ENCODE data around the gene LRMDA.

LRMDA gene

GRCh38 chr10:75404815-75405597 is 26.4 kb upstream of the LRMDA start:
- Histone ChIP-seq H2AK5ac (ENCODE audit: low read length) (no peak overlapping the region), H3K27ac (ENCODE audit: low read depth, low read length) (no peak overlapping the region), H2BK5ac (ENCODE audit: low read length) (no peak overlapping the region), H3K23ac (ENCODE audit: low read length) (no peak overlapping the region), H3K4ac (ENCODE audit: low read depth, low read length) (no peak overlapping the region), H3K36me3 (ENCODE audit: control insufficient read depth, insufficient read depth, low read length) (no peaks in the 10 kb centered on the region), H3K4me3 (ENCODE audit: low read length) (no peak overlapping the region), H2BK120ac (ENCODE audit: low read depth, low read length) (no peak overlapping the region), H3K79me1 (ENCODE audit: low read length) (no peaks in the 10 kb centered on the region), H2BK15ac (replicated peaks; ENCODE audit: low read depth) (no peak overlapping the region), H3K4me1 (ENCODE audit: control insufficient read depth, low read depth, low read length) (peaks cover 3% of the 10 kb centered on the region), H4K5ac (ENCODE audit: low read length) (no peak overlapping the region), H3K9ac (ENCODE audit: low read length) (peak overlapping the region; percentile 53), H4K8ac (ENCODE audit: low read depth, low read length) (no peak overlapping the region), H3K18ac (ENCODE audit: low read length) (no peak overlapping the region), H3K4me2 (ENCODE audit: low read length) (peak overlapping the region; percentile 71), H3K27me3 (ENCODE audit: insufficient read depth, low read length, poor library complexity) (peaks cover 48% of the 10 kb centered on the region), H3K79me2 (ENCODE audit: control insufficient read depth, insufficient read depth, low read length) (no peaks in the 10 kb centered on the region), H3K56ac (ENCODE audit: low read length) (peak overlapping the region; percentile 73)
- peak; percentile 87 for DNase-seq
- WGBS (ENCODE audit: extremely low coverage, insufficient coverage, low lambda C conversion rate): no CpG with 5 or more reads among the region's 56 CpGs

GRCh38 chr10:75405598-75406461 is 25.6 kb upstream of the LRMDA start:
- no peak overlapping the region for H2BK120ac ChIP-seq (ENCODE audit: low read depth, low read length)
- peak overlapping the region; percentile 67 for H3K56ac ChIP-seq (ENCODE audit: low read length)
- H4K8ac ChIP-seq (ENCODE audit: low read depth, low read length): no peak overlapping the region
- H3K9ac ChIP-seq (ENCODE audit: low read length): no peak overlapping the region
- H2AK5ac ChIP-seq (ENCODE audit: low read length): no peak overlapping the region
- peaks cover 47% of the 10 kb centered on the region for H3K27me3 ChIP-seq (ENCODE audit: insufficient read depth, low read length, poor library complexity)
- peak overlapping the region; percentile 31 for H3K4me2 ChIP-seq (ENCODE audit: low read length)
- no peaks in the 10 kb centered on the region for H3K79me1 ChIP-seq (ENCODE audit: low read length)
- H3K4ac ChIP-seq (ENCODE audit: low read depth, low read length): no peak overlapping the region
- DNase-seq: peak; percentile 16
- H3K4me3 ChIP-seq (ENCODE audit: low read length): no peak overlapping the region
- H2BK5ac ChIP-seq (ENCODE audit: low read length): no peak overlapping the region
- H4K5ac ChIP-seq (ENCODE audit: low read length): no peak overlapping the region
- no peaks in the 10 kb centered on the region for H3K79me2 ChIP-seq (ENCODE audit: control insufficient read depth, insufficient read depth, low read length)
- no peaks in the 10 kb centered on the region for H3K36me3 ChIP-seq (ENCODE audit: control insufficient read depth, insufficient read depth, low read length)
- WGBS (ENCODE audit: extremely low coverage, insufficient coverage, low lambda C conversion rate): no CpG with 5 or more reads among the region's 39 CpGs
- no peak overlapping the region for H3K23ac ChIP-seq (ENCODE audit: low read length)
- H3K4me1 ChIP-seq (ENCODE audit: control insufficient read depth, low read depth, low read length): peaks cover 3% of the 10 kb centered on the region
- no peak overlapping the region for H3K18ac ChIP-seq (ENCODE audit: low read length)
- no peak overlapping the region for H3K27ac ChIP-seq (ENCODE audit: low read depth, low read length)
- no peak overlapping the region for H2BK15ac ChIP-seq (replicated peaks; ENCODE audit: low read depth)

GRCh38 chr10:75406462-75407223 is 24.8 kb upstream of the LRMDA start:
- Histone ChIP-seq H3K9ac (ENCODE audit: low read length) (no peak overlapping the region), H2BK5ac (ENCODE audit: low read length) (no peak overlapping the region), H3K4me1 (ENCODE audit: control insufficient read depth, low read depth, low read length) (peaks cover 3% of the 10 kb centered on the region), H3K79me1 (ENCODE audit: low read length) (no peaks in the 10 kb centered on the region), H4K5ac (ENCODE audit: low read length) (no peak overlapping the region), H4K8ac (ENCODE audit: low read depth, low read length) (no peak overlapping the region), H3K4me2 (ENCODE audit: low read length) (no peak overlapping the region), H3K36me3 (ENCODE audit: control insufficient read depth, insufficient read depth, low read length) (no peaks in the 10 kb centered on the region), H3K27me3 (ENCODE audit: insufficient read depth, low read length, poor library complexity) (peaks cover 53% of the 10 kb centered on the region), H2BK15ac (replicated peaks; ENCODE audit: low read depth) (no peak overlapping the region), H3K27ac (ENCODE audit: low read depth, low read length) (no peak overlapping the region), H3K56ac (ENCODE audit: low read length) (no peak overlapping the region), H2AK5ac (ENCODE audit: low read length) (no peak overlapping the region), H3K79me2 (ENCODE audit: control insufficient read depth, insufficient read depth, low read length) (no peaks in the 10 kb centered on the region), H3K4me3 (ENCODE audit: low read length) (no peak overlapping the region), H3K18ac (ENCODE audit: low read length) (no peak overlapping the region), H2BK120ac (ENCODE audit: low read depth, low read length) (no peak overlapping the region), H3K23ac (ENCODE audit: low read length) (no peak overlapping the region), H3K4ac (ENCODE audit: low read depth, low read length) (no peak overlapping the region)
- WGBS (ENCODE audit: extremely low coverage, insufficient coverage, low lambda C conversion rate): no CpG with 5 or more reads among the region's 29 CpGs
- no peak for DNase-seq

- Histone ChIP-seq H3K36me3 (ENCODE audit: control insufficient read depth, insufficient read depth, low read length) (no peaks in the 10 kb centered on the region), H2AK5ac (ENCODE audit: low read length) (no peak overlapping the region), H2BK120ac (ENCODE audit: low read depth, low read length) (no peak overlapping the region), H3K23ac (ENCODE audit: low read length) (no peak overlapping the region), H3K4me1 (ENCODE audit: control insufficient read depth, low read depth, low read length) (peaks cover 3% of the 10 kb centered on the region), H2BK5ac (ENCODE audit: low read length) (no peak overlapping the region), H3K9ac (ENCODE audit: low read length) (no peak overlapping the region), H3K4me3 (ENCODE audit: low read length) (no peak overlapping the region), H3K4me2 (ENCODE audit: low read length) (peak overlapping the region; percentile 9), H3K27me3 (ENCODE audit: insufficient read depth, low read length, poor library complexity) (peaks cover 53% of the 10 kb centered on the region), H3K56ac (ENCODE audit: low read length) (no peak overlapping the region), H4K5ac (ENCODE audit: low read length) (no peak overlapping the region), H3K18ac (ENCODE audit: low read length) (peak overlapping the region; percentile 63), H3K4ac (ENCODE audit: low read depth, low read length) (no peak overlapping the region), H2BK15ac (replicated peaks; ENCODE audit: low read depth) (no peak overlapping the region), H3K79me1 (ENCODE audit: low read length) (no peaks in the 10 kb centered on the region), H3K79me2 (ENCODE audit: control insufficient read depth, insufficient read depth, low read length) (no peaks in the 10 kb centered on the region), H3K27ac (ENCODE audit: low read depth, low read length) (no peak overlapping the region), H4K8ac (ENCODE audit: low read depth, low read length) (no peak overlapping the region)
- no CpG with 5 or more reads among the region's 37 CpGs for WGBS (ENCODE audit: extremely low coverage, insufficient coverage, low lambda C conversion rate)
- peak; percentile 51 for DNase-seq
These were observed 24.2 kb upstream of the LRMDA start for GRCh38 chr10:75407224-75407712.

- Histone ChIP-seq H3K4me1 (ENCODE audit: control insufficient read depth, low read depth, low read length) (peaks cover 3% of the 10 kb centered on the region), H3K4ac (ENCODE audit: low read depth, low read length) (no peak overlapping the region), H3K27ac (ENCODE audit: low read depth, low read length) (no peak overlapping the region), H3K36me3 (ENCODE audit: control insufficient read depth, insufficient read depth, low read length) (no peaks in the 10 kb centered on the region), H3K56ac (ENCODE audit: low read length) (peak overlapping the region; percentile 56), H3K4me2 (ENCODE audit: low read length) (peak overlapping the region; percentile 44), H4K8ac (ENCODE audit: low read depth, low read length) (no peak overlapping the region), H3K18ac (ENCODE audit: low read length) (no peak overlapping the region), H3K4me3 (ENCODE audit: low read length) (no peak overlapping the region), H4K5ac (ENCODE audit: low read length) (no peak overlapping the region), H3K23ac (ENCODE audit: low read length) (no peak overlapping the region), H2BK120ac (ENCODE audit: low read depth, low read length) (no peak overlapping the region), H3K9ac (ENCODE audit: low read length) (no peak overlapping the region), H2BK15ac (replicated peaks; ENCODE audit: low read depth) (no peak overlapping the region), H2AK5ac (ENCODE audit: low read length) (no peak overlapping the region), H2BK5ac (ENCODE audit: low read length) (no peak overlapping the region), H3K79me1 (ENCODE audit: low read length) (no peaks in the 10 kb centered on the region), H3K79me2 (ENCODE audit: control insufficient read depth, insufficient read depth, low read length) (no peaks in the 10 kb centered on the region), H3K27me3 (ENCODE audit: insufficient read depth, low read length, poor library complexity) (peaks cover 59% of the 10 kb centered on the region)
- DNase-seq: peak; percentile 48
- no CpG with 5 or more reads among the region's 68 CpGs for WGBS (ENCODE audit: extremely low coverage, insufficient coverage, low lambda C conversion rate)
These were observed 23.5 kb upstream of the LRMDA start for GRCh38 chr10:75407713-75408508.
